Measurements from ENCODE around the gene RGS7. TPM values are rescaled to one million over a fixed set of nuclear protein-coding genes. Genes with fewer than 3 reads are reported as not detected.
"Not testable (repeated sequence)": the region's sequence is repeated elsewhere in the genome, so short reads cannot be mapped to it uniquely, and the experiment has no call there.

The RGS7 gene
- total RNA-seq, 4 donors from 2014 or later = 0.47 TPM; not detected in 3

DNA sequence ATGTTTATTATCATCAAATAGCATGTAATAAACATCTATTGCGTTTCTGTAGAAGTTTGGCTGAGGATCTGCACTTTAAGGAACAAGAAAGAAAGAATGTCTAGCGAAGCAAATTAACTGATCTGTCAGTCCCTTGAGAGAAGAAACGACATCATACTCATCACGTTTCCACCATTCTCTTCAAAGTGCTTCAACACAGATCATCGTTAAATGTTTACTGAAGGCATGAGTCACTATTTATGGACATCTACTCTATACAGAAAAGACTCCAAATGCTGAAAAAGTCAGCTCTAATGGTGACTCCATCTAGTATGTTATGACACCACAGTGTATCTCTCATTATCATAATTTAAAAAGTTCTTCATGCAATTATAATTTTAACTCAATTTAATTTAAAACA, 369.1 kb downstream of the RGS7 start:
- TF ChIP-seq, protein P1, sequence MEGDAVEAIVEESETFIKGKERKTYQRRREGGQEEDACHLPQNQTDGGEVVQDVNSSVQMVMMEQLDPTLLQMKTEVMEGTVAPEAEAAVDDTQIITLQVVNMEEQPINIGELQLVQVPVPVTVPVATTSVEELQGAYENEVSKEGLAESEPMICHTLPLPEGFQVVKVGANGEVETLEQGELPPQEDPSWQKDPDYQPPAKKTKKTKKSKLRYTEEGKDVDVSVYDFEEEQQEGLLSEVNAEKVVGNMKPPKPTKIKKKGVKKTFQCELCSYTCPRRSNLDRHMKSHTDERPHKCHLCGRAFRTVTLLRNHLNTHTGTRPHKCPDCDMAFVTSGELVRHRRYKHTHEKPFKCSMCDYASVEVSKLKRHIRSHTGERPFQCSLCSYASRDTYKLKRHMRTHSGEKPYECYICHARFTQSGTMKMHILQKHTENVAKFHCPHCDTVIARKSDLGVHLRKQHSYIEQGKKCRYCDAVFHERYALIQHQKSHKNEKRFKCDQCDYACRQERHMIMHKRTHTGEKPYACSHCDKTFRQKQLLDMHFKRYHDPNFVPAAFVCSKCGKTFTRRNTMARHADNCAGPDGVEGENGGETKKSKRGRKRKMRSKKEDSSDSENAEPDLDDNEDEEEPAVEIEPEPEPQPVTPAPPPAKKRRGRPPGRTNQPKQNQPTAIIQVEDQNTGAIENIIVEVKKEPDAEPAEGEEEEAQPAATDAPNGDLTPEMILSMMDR (IDR thresholded peaks at IDR 0.05) = no peak
- DNase-seq (ENCODE audit: low spot score) = no peak

DNA sequence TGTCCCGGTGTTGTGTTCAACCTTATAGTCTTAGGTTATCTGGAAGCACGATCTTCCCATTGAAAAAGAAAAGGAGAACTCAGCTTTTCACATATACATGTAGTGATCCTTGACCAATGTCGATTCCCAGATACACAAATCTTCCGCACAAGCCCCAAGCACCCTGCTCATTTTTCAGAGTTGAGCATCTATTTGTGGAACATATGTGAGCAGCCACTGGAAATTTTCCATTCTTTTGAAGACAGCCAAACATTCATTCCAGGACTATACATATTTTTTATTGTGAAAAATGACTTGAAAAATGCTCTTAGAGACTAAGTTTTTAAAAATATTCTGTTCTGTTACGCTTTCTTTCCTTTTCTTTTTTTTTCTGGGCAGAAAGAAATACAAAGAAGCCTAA, 371.9 kb downstream of the RGS7 start:
- ATAC-seq (ENCODE audit: low FRiP score) (no peak), DNase-seq (ENCODE audit: low spot score) (no peak)
- TF ChIP-seq, protein P1 (IDR thresholded peaks at IDR 0.05) = no peak

More for the DNA sequence above, 369.1 kb downstream of the RGS7 start:
- ATAC-seq (ENCODE audit: low FRiP score) = no peak

DNA sequence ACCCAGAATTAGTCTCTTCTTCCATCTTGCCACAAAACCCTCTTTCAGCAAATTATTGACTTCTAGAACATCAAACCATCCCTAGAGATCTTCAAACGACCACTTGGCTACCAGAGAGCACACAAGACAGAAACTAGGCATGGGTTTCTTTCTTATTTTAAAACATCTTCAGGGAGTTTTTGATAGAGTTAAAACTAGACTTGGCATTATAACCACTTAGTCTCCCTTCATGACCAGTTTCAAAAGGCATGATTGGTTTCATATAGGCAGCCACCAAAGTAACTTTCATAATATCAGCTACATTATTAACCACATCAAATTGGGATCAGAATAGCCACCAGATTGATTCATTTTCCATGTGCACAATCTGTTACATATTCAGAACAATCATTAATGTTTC, 376.7 kb downstream of the RGS7 start:
- ATAC-seq (ENCODE audit: low FRiP score) = no peak
- no peak for DNase-seq (ENCODE audit: low spot score)
- TF ChIP-seq, protein P1 (IDR thresholded peaks at IDR 0.05) = no peak

DNA sequence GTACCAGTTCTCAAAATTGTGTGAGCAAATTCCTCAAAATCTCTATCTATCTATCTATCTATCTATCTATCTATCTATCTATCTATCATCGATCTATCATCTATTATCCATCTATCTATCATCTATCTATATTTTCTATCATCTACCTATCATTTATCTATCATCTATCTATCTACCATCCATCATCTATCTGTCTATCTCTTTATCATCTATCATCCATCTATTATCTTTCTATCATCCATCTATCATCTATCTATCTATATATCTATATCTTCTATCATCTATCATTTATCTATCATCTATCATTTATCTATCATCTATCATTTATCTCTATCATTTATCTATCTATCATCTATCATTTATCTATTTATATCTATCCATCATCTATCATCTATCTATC, 380.3 kb downstream of the RGS7 start:
- ATAC-seq (ENCODE audit: low FRiP score) = no peak
- TF ChIP-seq, protein P1 (IDR thresholded peaks at IDR 0.05) = no peak
- DNase-seq (ENCODE audit: low spot score) = no peak

DNA sequence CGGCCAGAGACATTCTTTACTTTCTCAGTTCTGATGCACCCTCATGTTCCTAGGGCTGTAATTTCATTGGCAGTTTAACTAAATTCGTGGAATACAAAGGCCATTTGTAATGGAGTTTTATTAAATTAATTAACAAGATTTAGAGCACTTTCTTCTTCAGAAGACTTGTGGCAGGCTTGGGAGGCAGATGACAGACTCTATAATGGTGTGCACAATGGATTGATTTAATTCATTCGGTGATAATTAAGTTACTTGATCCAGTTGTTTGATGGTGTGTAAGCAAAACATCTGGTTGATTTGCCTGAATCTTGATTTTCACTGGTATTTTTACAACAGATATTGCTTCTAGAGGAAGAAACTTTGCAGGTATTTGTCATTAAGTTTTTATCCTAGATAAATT, 383.1 kb downstream of the RGS7 start:
- DNase-seq (ENCODE audit: low spot score) (no peak), ATAC-seq (ENCODE audit: low FRiP score) (no peak)
- TF ChIP-seq, protein P1 (IDR thresholded peaks at IDR 0.05) = no peak

DNA sequence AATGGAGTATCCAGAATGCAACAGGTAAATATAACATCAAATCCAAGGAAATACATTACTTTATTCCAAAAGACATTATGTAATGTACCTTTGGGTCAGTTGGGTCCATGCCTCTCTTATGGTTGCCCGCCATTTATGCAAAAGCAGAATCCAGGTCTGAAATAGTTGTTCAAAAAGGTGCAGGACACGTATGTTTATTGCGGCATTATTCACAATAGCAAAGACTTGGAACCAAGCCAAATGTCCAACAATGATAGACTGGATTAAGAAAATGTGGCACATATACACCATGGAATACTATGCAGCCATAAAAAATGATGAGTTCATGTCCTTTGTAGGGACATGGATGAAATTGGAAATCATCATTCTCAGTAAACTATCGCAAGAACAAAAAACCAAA, 384.9 kb downstream of the RGS7 start:
- not testable (repeated sequence) for DNase-seq (ENCODE audit: low spot score); ATAC-seq (ENCODE audit: low FRiP score)

DNA sequence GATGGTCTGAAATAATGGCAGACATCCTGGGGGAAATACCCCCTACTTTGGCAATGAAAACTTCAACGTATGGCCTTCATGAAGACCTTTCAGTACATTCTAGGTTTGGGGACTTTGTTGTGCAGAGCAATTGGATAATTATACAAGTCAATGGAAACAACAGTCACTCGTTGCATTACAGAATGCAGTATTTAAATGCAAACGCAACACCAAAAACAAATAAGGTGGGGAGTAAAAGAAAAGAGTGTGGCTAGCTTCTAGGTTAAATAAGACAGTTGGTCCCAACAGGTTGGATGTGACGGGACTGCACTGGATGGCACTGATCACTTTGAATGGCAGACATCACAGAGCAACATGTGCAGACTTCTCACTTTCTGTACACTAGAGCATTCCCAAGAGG, 386.8 kb downstream of the RGS7 start:
- ATAC-seq (ENCODE audit: low FRiP score) = no peak
- DNase-seq (ENCODE audit: low spot score) = no peak
- TF ChIP-seq, protein P1 (IDR thresholded peaks at IDR 0.05) = no peak

DNA sequence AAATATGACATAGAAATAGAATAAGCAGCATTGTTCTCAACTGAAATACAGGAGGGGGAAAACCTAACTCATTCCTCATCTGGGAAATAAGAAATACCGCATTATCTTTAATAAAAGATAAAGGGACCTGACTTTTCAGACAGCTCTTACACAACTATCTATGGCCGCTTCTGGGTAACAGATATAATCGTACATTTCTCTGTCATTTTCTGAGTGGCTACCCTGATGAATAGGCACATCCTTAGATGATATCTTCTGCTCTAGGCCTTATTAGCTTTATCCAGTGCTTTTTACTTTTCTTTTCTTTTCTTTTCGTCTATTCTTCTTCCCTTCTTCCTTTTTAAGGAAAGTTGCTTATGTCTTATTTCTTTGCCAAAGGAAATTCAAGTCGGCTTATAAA, 388.1 kb downstream of the RGS7 start:
- no peak for DNase-seq (ENCODE audit: low spot score)
- TF ChIP-seq, protein P1 (IDR thresholded peaks at IDR 0.05) = no peak
- ATAC-seq (ENCODE audit: low FRiP score) = no peak
